Left hindlimb (tissue), 1 donor: Measurements from ENCODE around the gene PKDCC.
"Not testable (repeated sequence)": the region's sequence is repeated elsewhere in the genome, so short reads cannot be mapped to it uniquely, and the experiment has no call there.

Experiments
- DNase-seq: peaks from one replicate; pipeline ENCODE4 v3.0.0-alpha.2; 2018

Gene PKDCC

DNA sequence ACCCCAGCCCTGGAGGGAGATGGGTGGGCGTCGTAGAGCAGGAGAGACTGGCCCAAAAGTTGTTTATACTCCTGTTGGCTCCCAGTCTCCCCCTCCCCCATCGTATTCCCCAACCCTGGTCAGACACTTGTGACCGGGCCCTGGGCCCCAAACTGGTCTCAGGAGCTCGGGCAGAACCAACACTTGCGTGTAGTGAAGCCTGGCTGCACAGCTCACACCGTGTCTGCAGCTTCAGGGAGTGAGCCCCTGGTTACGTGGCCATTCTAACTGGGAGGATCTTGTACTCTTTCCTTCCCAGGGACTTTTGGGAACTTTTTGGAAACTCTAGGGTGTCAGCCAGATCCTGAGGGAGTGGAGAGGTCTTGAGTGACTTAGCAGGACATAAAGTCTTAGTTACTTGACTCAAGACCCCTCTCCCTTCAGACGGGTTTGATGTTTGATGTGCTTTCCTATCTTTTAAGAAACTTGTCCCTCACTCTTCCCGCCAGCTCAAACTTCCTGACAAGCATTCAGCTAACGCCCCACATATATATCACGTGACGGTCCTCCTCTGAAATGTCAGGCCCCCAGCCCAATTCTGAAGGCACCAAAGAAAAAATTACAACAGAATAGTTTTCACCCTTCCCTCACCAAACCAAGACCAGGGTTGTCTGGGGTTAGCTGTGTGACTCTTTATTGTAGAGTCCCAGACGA is 2.3 kb downstream of the PKDCC start:
- no peak for DNase-seq

DNA sequence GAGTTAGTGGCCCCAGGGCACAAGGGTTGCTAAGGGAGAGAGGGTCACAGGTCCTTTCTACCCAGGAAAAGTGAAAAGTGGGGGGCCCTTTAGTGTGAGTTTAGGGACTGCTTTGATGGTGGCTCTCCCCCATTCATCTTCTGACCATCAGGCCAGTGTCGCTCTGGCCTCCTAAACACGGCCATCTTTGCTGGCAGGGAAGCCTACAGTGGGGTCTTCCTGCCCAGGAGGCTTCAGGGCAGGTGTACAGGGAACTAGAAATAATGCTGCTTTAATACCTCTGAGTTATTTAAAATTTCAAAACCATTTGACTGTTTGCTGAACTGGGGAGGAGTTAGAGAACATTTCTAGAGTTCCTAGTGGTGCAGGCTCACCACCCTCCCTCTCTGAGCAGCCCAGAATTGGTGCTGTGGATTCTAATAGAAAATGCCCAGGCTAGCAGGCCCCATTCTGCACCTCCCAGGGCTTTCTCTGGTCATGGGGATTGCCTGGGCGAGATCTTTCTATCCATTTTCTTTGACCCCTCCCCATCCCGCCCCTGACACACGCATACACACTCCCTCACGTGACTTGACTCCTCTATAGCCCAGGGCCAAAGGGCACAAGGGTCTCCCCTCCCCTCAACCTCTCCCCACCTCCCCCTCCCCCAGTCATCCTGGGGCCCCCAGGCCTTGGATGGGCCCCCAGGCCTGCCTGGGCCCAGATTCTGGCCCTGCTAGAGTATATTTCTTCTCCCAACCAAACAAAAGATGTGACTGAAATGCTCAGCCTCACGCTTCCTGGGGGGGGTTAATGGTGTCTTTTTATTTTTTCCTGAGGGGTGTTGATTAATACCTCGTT is 3.1 kb downstream of the PKDCC start:
- DNase-seq = no peak

DNA sequence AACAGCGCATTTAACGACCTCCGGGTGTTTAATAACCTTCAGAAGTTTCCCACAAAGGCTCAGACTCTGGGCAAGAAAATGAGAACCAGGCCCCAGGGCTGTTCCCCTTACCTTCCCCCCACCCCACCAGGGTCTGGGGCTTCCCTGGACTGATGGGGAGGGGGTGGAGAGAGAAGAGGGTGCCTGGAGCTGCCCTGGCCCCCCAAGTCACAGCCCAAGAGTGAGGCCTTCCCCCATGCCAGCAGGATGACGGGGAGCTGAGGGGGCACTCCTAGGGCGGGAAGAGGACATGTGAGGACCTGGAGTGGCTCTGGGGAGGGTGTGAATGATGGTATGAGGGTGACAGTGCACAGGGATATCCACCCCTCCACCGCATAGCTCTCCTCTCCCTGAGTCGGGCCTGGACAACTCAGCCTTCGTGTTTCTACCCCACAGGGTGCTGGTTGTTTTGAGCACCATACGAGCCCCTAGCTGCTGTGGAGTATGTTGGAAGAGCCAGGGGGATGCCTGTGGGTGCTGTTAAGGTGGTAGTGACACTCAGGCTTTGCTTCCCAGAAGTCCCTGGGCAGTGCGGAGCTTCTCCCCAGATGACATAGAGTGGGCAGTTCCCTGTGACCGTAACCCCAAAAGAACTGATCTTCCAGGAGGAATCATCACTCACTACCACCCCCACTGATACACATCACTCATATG is 3.9 kb downstream of the PKDCC start:
- DNase-seq = no peak

DNA sequence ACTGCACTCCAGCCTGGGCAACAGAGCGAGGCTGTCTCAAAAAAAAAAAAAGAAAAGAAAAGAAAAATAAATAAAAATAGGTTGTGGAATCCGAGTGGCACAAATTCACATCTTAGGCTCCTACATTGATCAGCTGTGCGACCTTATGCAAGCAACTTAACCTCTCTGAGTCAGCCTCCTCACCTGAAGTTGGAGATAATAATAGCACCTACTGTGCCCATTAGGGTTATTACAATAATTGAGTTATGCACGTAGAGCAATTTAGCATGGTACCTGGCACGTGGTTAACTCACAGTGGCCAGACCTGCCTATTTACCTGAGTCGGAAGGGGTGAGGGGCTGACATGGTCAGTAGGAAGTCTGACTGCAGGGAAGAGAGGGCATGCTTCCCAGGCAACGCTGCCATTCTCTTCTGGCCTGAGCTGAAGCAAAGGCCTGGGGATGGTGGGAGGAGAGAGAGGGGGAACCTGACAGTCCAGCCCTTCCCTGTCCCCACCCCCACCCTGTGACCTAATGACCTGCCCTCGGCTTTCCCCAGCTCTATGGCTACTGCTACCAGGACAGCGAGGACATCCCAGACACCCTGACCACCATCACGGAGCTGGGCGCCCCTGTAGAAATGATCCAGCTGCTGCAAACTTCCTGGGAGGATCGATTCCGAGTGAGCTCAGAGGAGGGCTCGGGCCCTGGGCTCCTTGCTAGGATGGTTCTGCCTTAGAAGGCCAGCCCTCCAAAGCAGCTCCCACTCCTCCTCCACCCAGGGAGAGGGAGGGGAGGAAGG is 5.1 kb downstream of the PKDCC start:
- no peak for DNase-seq

DNA sequence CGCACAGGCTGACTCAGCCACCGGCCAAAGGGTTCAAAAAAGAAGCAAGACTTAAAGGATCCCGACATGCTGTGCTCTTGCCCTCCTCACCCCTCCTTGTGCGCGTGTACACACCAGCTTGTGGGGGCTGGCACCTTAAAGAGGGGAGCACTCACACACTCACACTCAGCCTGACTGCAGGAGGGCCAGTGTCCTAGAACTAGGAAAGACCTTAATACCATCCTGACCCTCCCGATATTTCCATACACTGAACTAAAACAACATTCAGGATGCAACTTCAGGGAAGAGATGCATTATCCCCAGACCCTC is 5.6 kb downstream of the PKDCC start:
- no peak for DNase-seq

DNA sequence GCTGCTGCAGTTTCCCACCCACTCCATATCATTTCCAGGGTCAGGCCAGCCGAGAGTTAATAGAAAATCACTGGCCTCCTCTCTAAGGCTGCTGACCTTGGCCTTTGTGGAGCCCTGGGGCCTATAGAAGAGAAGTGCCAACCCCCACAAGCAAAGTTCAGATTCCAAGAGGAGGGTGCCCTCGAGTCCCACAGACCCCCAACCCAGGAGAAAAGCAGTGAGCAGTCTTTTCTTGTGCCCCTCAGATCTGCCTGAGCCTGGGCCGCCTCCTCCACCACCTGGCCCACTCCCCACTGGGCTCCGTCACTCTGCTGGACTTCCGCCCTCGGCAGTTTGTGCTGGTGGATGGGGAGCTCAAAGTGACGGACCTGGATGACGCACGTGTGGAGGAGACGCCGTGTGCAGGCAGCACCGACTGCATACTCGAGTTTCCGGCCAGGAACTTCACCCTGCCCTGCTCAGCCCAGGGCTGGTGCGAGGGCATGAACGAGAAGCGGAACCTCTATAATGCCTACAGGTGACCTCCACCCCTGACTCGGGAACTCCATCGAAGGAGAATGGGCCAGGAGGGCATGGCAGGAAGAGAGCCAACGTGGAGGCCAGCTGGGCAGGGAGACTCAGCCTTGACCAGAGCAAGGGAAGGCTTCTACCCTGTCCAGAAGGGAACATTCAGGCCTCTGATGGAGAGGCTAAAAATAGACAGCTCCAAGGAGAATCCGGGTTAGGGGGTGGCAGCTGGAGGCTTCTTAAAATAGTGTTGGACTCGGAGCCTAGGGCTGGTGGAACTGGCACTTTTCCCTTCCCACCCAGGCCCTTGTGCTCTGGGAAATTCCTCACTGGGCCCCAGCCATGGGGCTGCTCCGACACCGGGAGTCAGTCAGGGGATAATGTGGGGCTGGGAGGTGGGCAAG is 6.2 kb downstream of the PKDCC start:
- no peak for DNase-seq

DNA sequence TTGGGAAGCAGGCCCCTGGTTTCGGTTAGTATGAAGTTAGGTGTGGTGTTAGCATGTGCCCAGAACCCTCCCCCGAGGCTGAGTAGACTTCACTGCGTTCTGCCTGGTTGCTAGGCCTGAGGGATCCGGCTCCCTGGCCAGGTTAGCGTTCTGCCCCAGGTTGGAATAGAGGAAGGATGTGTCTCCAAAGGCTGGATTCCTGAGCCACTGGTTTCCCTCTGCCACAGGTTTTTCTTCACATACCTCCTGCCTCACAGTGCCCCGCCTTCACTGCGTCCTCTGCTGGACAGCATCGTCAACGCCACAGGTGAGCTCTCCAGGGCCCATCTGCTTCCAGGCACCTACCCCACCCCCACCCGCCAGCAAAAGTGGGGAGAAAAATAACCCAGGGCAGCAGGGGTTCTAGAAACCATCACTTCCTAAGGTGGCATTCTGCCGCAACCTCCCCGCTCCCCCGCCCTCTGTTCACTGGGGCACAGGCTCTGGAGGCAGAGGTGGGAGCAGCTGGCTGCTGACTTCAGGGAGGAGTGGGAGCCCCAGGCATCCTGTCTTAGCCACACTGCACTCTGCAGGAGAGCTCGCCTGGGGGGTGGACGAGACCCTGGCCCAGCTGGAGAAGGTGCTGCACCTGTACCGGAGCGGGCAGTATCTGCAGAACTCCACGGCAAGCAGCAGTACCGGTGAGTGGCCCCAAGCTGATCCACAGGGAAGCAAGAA is 7.1 kb downstream of the PKDCC start:
- no peak for DNase-seq

DNA sequence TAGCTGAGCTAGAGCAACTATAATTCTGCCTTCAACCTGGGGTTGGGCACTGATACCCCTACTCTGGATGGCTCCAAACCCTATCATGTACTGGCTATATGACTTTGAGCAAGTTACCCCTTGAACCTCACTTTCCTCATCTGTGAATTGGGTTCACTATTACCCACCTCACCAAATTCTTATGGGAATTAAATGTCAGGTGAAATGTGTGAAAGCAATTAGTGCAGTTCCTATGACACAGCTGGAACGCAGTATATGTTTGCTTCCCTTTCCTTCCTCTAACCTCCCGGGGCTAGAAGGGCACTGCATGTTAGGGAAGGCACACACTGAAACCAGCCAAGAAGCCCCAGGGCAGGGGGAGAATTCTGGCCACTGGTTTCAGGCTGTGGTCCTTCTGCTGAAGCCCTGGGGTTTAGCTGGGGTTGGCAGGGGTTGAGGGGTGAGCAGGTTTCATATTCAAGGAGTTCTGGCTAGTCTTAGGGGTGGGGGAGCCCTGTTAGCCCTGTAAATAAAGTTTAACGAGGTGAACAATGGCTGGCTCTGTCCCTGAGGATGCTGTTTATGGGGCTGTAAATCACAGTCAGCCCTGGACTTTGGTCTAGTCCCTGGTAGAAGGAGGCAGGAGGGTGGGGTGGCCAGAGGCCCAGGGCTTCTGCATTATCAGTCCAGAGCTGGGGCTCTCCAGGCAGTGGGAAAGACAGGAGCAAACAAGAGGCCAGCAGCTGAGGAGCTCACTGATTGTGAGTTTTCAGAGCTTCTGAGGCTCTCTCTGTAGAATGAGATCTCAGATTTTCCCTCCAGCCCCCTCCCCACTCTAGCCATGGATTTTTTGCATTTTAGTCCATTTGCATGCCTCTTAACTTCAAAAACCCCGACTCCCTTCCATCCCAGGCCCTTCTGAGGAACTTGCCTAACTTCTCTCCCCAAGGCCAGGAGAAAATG is 8.0 kb downstream of the PKDCC start:
- no peak for DNase-seq

DNA sequence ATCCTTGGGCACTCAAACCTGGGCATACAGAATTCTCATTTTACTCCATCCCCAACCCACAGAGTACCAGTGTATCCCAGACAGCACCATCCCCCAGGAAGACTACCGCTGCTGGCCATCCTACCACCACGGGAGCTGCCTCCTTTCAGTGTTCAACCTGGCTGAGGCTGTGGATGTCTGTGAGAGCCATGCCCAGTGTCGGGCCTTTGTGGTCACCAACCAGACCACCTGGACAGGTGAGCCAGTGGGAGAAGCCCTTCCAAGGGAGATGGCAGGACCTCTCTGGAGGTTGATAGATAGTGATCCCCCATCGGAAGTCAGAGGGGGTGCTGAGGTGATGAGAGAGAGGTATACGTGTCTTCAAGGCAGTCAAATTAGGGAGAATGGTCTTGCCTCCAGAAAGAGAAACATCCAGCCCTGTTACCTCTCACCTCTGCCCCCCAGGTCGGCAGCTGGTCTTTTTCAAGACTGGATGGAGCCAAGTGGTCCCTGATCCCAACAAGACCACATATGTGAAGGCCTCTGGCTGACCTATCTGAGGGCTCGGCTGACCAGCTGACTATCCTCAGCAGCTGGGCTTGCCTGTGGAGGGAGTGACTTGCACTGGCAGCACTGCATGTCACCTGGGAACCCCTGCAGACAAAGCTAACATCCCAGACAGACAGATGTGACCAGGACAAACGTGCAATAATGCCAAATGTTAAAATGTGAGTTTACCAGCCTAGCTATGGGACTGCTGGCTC is 9.5 kb downstream of the PKDCC start:
- no peak for DNase-seq

DNA sequence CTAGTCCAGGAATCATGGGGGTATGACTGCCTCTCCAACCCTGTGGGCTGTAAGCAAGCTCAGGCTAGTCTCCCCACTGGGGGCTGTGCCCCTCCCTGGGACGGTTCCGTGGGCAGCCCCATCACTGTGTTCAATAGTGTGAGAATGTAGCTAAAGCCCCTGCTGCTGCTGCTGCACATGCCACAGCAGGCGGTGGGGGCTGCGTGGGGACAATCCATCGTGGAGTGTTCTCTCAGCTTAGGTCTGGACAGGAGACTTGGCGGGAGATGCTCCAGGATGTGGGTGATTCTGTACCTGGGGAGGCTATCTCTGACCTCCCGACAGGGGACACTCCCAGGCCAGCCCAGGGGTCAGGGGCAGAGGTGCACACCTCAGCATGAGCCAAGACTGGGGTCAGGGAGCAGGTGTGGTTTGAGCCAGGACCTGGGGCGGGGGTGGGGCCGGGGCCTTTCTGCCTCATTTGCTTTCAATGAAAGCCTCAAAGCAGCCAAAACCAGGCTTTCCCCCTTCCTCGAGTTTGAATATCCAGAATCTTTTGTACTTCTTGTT is 10.2 kb downstream of the PKDCC start:
- no peak for DNase-seq

DNA sequence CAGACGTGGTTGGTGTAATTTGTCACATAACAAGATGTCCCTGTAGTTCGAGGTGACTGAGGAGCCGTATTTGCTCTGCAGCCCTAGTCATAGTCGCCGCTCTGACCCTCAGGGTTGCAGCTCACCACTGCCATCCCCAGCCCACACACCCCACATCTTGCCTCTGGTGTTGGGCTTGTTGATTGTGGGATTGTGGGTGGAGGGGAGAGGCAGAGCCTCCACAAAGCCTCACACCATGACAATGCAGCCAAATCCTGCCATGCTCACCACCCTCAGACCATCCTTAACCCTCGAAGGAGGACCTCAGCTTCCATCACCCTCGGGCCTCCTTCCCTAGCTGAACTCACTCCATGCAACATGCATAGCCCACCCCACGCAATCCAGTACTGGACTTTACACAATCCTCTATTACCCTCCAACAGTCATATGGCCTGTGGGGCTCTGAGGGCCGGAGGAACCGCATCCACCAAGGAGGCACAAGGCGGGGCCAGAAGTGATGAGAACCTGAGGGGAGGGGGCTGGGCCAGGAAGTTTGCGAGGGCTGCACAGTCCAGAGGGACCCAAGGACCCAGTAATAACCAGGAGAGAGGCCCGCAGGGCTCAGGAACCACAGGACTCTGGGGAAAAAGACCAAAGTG is 11.6 kb downstream of the PKDCC start:
- no peak for DNase-seq

DNA sequence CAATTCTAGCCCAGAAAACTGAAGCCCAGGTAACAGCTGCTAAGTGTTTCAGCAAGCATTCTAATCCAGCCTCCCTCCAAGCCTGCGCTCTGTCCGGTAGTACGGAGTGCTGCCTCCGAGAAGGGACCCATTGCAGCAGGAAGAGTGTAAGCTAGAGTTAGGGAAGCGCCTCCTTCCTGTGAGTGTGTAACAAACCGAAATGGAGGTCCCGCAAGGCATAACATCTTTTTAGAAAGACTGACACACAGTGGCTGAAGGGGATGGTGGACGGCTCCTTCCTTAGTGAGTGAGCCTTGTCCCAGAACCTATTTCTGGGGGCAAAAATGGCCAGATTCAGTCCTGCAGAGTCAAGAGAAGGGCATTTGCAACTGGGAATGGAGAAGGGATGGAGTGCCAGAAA is 12.2 kb downstream of the PKDCC start:
- no peak for DNase-seq

DNA sequence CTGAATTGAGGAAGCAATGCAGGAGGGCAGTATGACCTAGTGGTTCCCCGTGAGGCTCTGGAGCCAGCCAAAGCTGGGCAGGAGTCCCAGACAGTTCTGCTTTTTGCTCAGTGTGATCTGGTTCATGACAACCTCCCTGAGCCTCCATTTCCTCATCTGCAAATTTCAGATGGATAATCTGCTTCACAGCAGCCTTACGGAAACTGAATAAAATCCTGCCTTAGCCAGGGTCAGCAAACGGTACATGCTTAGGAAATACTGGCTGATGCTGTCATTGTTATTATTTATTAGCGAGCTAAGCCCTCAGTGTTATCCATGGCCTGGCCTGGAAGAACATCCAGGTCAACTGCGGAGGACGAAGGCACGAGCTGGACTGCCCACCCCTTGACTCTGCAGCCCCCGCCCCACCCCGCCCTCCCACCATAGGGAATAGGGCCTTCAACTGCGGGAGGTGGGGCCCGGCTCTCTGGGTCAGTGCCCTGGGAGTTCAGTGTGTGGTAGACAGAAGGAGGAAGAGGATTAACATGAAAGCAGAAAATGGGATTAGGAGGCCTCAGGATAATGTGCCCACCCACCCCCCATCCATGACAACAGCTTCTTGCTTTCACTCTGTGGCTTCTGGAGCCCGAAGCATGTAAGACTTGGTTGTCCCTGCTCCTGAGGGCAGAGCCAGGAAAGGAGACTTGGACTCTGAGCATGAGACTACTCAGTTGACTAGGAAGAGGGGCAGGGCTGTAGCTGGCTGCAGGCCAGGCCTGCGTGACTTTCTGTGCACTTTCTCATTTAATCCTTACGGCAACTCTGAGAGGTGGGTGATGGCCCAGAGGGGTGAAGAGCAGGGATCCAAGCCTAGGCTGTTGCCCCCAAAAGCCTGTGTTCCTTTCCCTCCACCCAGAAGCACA is 13.1 kb downstream of the PKDCC start:
- DNase-seq = peak; percentile 48

DNA sequence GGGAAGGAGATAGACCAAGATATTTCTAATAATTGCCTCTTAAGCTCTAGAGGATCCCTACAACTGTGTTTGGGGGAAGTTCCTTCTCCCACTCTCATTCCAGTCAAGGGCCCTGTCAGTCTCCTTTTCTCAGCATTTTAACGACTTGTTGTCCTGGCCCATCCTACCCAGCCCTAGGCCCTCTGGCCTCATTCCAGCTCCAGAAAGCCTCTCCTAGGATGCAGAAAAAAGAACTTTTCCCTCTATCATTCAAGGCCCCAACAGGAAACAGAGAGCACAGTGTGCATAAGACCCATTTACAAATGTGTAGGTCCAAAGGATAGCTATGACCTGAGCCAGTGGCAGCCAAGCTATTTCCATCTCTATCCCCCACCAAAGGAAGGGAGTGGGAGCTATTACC is 14.0 kb downstream of the PKDCC start:
- no peak for DNase-seq

DNA sequence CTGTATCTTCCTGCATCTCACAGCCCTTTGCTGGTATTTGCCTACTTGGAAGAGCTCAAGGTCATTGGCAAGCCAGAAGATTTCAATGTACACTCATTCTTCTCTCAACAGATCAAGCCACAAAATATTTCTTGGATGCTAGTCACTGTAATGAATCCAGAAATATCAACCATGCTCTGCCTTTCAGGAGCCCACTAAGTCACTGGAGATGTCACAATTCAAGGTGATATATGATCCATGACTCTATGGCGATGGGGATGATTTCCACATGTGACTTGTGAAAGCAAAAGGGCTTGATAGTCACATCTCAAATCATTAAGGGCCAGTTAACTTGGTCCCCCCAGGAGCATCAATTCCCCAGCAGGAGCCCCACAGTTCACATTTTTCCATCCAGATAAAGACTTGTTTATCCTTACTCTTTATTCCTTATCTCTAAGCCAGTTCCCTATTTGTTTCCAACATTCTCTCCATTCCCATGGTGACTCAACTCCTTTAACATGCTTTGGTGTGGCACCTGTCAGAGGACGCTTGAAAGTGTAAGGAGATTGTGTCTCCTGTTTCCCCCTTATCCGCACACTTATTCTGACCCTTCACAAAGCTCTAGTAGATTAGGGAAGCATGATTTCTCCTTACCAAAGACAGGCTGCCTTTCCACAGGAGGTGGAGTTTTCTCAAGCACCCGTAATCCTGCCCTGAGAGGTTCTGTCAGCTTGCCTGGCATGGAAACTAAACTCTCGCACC is 15.8 kb downstream of the PKDCC start:
- DNase-seq = no peak

DNA sequence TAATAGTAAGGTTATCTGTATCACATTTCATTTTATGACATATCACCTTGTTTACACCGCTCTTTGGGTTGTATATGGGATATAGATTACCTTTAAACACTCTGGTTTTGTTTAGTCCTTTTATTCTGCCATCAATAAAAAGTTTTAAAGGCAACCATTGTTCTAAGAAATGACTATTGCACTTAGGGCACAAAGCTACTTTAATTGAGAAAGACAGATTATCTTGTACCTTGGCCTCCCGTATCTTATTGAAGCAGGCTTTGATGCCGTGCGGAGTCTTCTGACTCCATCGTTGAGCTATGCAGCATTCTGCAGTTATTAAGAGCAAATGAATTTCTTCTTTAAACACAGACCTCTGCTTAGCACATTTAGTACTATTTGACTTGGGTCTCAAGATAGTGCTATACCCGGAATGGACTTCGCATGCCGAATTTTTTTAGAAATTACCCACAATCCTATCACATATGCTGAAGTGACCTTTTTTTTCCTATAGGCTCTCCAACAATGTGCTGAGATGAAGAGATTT is 16.7 kb downstream of the PKDCC start:
- DNase-seq = no peak

DNA sequence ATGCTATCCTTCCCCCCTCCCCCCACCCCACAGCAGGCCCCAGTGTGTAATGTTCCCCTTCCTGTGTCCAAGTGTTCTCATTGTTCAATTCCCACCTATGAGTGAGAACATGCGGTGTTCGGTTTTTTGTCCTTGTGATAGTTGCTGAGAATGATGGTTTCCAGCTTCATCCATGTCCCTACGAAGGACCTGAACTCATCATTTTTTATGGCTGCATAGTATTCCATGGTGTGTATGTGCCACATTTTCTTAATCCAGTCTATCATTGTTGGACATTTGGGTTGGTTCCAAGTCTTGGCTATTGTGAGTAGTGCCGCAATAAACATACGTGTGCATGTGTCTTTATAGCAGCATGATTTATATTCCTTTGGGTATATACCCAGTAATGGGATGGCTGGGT is 17.9 kb downstream of the PKDCC start:
- DNase-seq = not testable (repeated sequence)
